Chondrocyte (in vitro differentiated cells): ENCODE results near the gene CLIC6. TPM values are rescaled to one million over a fixed set of nuclear protein-coding genes. Genes with fewer than 3 reads are reported as not detected.
A peak's percentile ranks its signal among the peaks of the same experiment; 100 is the strongest.

ENCODE experiments used
- DNase-seq: peaks from one replicate; pipeline ENCODE4 v3.0.0; 2021; ENCODE audit warnings: mixed read lengths, low spot score
- H3K27ac Mint-ChIP-seq: one replicate; pipeline ENCODE4 v1.8.0; 2021; ENCODE audit warnings: mild to moderate bottlenecking, moderate library complexity, mixed read lengths; ENCODE audit not compliant: unreplicated experiment
- H3K27me3 Mint-ChIP-seq: 2 replicates; pipeline ENCODE4 v1.8.0; 2021; ENCODE audit warnings: low read depth, mixed read lengths
- H3K36me3 Mint-ChIP-seq: 2 replicates; pipeline ENCODE4 v1.8.0; 2021; ENCODE audit warnings: low read depth, mixed read lengths
- H3K4me1 Mint-ChIP-seq: 2 replicates; pipeline ENCODE4 v1.8.0; 2021; ENCODE audit warnings: low read depth, mild to moderate bottlenecking, mixed read lengths
- H3K4me3 Mint-ChIP-seq: one replicate; pipeline ENCODE4 v1.8.0; 2021; ENCODE audit warnings: mild to moderate bottlenecking, moderate library complexity, mixed read lengths; ENCODE audit not compliant: unreplicated experiment
- H3K9me3 Mint-ChIP-seq: 2 replicates; pipeline ENCODE4 v1.8.0; 2021; ENCODE audit warnings: low read depth, mixed read lengths
- CTCF ChIP-seq: fragments of 200-600 bp; sonication (generic); IDR thresholded peaks from 2 replicates; pipeline ENCODE4 v1.5.0; 2021; ENCODE audit warnings: antibody characterized with exemption, mild to moderate bottlenecking, moderate library complexity
- total RNA-seq: library from RNA; stranded (reverse); gene quantifications from 3 replicates; pipeline ENCODE4 v1.2.1, GENCODE V29; 2021

Gene CLIC6
- total RNA-seq, 1 donor from 2014 or later: 0.17 TPM

GRCh38 chr21:34736116-34736874 lies 67.5 kb downstream of the CLIC6 start:
- H3K4me1 Mint-ChIP-seq: peaks cover 34% of the 10 kb centered on the region
- H3K9me3 Mint-ChIP-seq: no peaks in the 10 kb centered on the region
- no peak for TF ChIP-seq CTCF
- peaks cover 3% of the 10 kb centered on the region for H3K27me3 Mint-ChIP-seq
- H3K36me3 Mint-ChIP-seq: peaks cover 2% of the 10 kb centered on the region
- no peak for DNase-seq
- no peak overlapping the region for H3K4me3 Mint-ChIP-seq
- peak overlapping the region; percentile 55 for H3K27ac Mint-ChIP-seq

- Mint-ChIP-seq H3K9me3 (no peaks in the 10 kb centered on the region), H3K36me3 (no peaks in the 10 kb centered on the region), H3K27me3 (peaks cover 3% of the 10 kb centered on the region), H3K27ac (peak overlapping the region; percentile 8), H3K4me1 (peaks cover 34% of the 10 kb centered on the region), H3K4me3 (no peak overlapping the region)
- DNase-seq: no peak
- TF ChIP-seq CTCF: no peak
Observed at GRCh38 chr21:34737115-34737514, 68.3 kb downstream of the CLIC6 start.

DNA sequence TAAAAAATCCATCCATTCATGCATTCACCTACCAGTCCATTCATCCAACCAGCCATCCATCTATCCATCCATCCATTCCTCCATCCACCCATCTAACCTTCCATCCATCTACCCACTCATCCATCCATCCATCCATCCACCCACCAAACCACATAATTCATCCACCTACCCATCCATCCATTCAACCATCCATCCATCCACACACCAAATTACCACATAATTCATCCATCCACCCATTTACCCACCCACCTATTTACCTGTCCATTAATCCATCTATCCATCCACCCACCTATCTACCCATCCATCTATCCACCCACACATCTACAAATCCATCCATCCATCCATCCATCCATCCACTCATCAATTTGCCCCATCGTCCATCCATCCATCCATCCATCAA lies 71.4 kb downstream of the CLIC6 start:
- DNase-seq: no peak
- peaks cover 3% of the 10 kb centered on the region for H3K27me3 Mint-ChIP-seq
- TF ChIP-seq CTCF: no peak
- no peak overlapping the region for H3K27ac Mint-ChIP-seq
- peaks cover 37% of the 10 kb centered on the region for H3K4me1 Mint-ChIP-seq
- H3K9me3 Mint-ChIP-seq: no peaks in the 10 kb centered on the region
- no peaks in the 10 kb centered on the region for H3K36me3 Mint-ChIP-seq
- no peak overlapping the region for H3K4me3 Mint-ChIP-seq

DNA sequence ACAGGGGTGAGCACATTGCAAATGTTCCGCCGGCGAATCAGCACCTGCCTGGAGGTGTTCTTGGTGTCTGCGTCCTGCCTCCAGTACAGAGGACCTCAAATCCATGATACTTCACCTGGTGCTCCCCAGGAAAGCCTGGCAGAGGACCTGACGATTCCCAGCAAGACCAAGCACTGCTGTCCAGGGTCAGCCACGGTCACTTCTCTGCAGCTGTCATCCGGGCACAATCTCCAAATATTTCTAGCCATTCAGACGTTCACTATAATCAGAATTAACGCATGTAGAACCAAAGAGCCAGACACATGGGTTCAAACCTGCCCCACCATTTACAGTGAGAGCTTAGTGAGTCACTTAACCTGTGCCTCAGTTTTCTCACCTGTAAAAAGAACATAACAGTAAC lies 74.5 kb downstream of the CLIC6 start:
- no peak for TF ChIP-seq CTCF
- Mint-ChIP-seq H3K4me1 (peaks cover 18% of the 10 kb centered on the region), H3K27me3 (peaks cover 3% of the 10 kb centered on the region)

GRCh38 chr21:34743831-34744230 lies 75.0 kb downstream of the CLIC6 start:
- no peak for TF ChIP-seq CTCF
- no peak overlapping the region for H3K4me3 Mint-ChIP-seq
- no peaks in the 10 kb centered on the region for H3K9me3 Mint-ChIP-seq
- H3K36me3 Mint-ChIP-seq: no peaks in the 10 kb centered on the region
- H3K4me1 Mint-ChIP-seq: peaks cover 22% of the 10 kb centered on the region
- DNase-seq: no peak
- H3K27ac Mint-ChIP-seq: no peak overlapping the region
- H3K27me3 Mint-ChIP-seq: peaks cover 3% of the 10 kb centered on the region

More for the DNA sequence above, 74.5 kb downstream of the CLIC6 start:
- no peaks in the 10 kb centered on the region for H3K36me3 Mint-ChIP-seq
- H3K4me3 Mint-ChIP-seq: no peak overlapping the region
- H3K27ac Mint-ChIP-seq: no peak overlapping the region
- no peaks in the 10 kb centered on the region for H3K9me3 Mint-ChIP-seq
- no peak for DNase-seq
